Brain microvascular endothelial cell (primary cell): ENCODE data around the gene SLFN12.

Experiments
- DNase-seq: peaks from one replicate; pipeline ENCODE4 v3.0.0-alpha.2; 2020
- H3K27ac ChIP-seq: fragments of 250-450 bp; sonication (Bioruptor Pico); 2 replicates; pipeline ENCODE4 v1.5.1; 2020; ENCODE audit warnings: mild to moderate bottlenecking, moderate library complexity
- H3K27me3 ChIP-seq: fragments of 250-450 bp; sonication (Bioruptor Pico); replicated peaks from 2 replicates; pipeline ENCODE4 v1.5.1; 2020; ENCODE audit warnings: mild to moderate bottlenecking
- H3K36me3 ChIP-seq: fragments of 250-450 bp; sonication (Bioruptor Pico); replicated peaks from 2 replicates; pipeline ENCODE4 v1.5.1; 2020; ENCODE audit warnings: mild to moderate bottlenecking
- H3K4me3 ChIP-seq: 2 replicates; pipeline ENCODE4 v1.5.1; 2011; ENCODE audit warnings: low read depth, mild to moderate bottlenecking, control low read depth, low read length, moderate library complexity
- in situ Hi-C: cut with HindIII; loops from 2 replicates; pipeline ENCODE4 v1.10.0; 2017; ENCODE audit warnings: low sequenced_read_pairs, low pct_ligation_motif_present
- TF ChIP-seq, protein P1 (sequence below): IDR thresholded peaks from 2 replicates; pipeline ENCODE4 v1.5.1; 2011; ENCODE audit warnings: low read depth, mild to moderate bottlenecking, moderate library complexity, low read length, control low read depth, inconsistent platforms; ENCODE audit errors: missing control alignments

The SLFN12 gene

DNA sequence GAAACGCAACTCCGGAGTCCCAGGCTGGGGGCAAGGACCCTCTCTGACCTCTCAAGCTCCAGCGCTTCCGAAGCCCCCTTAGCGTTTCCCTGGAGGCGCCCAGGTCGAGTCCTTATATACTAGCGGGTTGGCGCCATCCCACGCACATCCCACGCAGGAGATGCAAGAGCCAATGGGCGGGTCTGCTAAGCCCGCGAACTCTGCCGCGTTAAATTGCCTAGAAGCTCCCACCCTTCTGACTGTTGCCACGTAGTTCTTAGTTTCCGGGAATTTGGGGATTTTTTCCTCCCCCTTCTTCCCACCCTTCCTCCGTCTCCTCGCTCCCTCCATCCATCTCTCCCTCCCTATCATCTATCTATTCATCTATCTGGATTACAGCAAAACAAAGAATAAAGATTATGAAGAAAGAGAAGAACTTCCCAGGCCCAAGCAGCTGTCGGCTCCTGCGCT is 58.7 kb downstream of the SLFN12 start, which contains the start of gene SLFN11:
TSS of gene SLFN11 (minus strand) at position 88 of the 450 bp plus-strand sequence. CDS start 9,814 bp downstream, outside the sequence.
- Histone ChIP-seq H3K4me3 (peak within 1 kb of the TSS; percentile 71), H3K27ac (peak within 1 kb of the TSS; percentile 46), H3K27me3 (peaks cover 13% of the 10 kb centered on the region), H3K36me3 (no peaks in the 10 kb centered on the region)
- in situ Hi-C loops, result no loop called here
- TF ChIP-seq, protein P1, sequence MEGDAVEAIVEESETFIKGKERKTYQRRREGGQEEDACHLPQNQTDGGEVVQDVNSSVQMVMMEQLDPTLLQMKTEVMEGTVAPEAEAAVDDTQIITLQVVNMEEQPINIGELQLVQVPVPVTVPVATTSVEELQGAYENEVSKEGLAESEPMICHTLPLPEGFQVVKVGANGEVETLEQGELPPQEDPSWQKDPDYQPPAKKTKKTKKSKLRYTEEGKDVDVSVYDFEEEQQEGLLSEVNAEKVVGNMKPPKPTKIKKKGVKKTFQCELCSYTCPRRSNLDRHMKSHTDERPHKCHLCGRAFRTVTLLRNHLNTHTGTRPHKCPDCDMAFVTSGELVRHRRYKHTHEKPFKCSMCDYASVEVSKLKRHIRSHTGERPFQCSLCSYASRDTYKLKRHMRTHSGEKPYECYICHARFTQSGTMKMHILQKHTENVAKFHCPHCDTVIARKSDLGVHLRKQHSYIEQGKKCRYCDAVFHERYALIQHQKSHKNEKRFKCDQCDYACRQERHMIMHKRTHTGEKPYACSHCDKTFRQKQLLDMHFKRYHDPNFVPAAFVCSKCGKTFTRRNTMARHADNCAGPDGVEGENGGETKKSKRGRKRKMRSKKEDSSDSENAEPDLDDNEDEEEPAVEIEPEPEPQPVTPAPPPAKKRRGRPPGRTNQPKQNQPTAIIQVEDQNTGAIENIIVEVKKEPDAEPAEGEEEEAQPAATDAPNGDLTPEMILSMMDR, result no peak
- peak; percentile 52 for DNase-seq

DNA sequence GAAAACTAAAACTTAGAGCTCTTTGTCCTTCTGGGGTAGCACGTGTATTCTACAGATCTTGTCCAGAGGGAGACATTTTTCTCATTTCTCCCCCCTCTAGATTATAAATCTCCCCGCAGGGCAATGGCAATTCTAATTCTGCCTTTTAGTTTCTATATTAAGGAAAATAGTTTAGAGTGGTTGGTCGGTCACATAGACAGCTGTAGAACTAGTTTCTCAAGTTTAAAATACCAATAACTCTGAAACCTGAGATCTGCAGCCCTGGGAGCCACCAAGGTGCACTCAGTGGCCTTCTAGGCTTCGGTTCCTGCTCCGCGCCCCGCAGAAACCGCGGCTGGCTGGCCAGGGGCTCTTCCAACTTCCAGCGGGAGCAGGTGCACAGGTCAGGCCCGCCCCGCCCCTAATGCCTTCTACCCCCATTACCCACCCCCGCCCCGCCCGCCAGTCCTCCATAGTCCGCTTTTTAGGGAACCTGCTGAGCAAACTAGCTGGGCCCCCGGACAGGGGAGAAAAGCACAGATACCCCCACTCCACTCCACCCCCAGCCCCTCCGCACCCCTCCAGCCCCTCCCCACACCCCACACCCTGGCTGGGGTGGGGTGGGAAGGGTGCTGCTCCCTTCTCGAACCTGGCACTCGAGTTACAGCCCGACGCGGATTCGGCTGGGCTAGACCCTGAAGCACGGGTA is 59.3 kb downstream of the SLFN12 start:
- Histone ChIP-seq H3K4me3 (peak overlapping the region; percentile 71), H3K27me3 (peaks cover 13% of the 10 kb centered on the region), H3K36me3 (no peaks in the 10 kb centered on the region), H3K27ac (peak overlapping the region; percentile 46)
- TF ChIP-seq, protein P1, result no peak
- no peak for DNase-seq
- in situ Hi-C loops, result no loop called here

DNA sequence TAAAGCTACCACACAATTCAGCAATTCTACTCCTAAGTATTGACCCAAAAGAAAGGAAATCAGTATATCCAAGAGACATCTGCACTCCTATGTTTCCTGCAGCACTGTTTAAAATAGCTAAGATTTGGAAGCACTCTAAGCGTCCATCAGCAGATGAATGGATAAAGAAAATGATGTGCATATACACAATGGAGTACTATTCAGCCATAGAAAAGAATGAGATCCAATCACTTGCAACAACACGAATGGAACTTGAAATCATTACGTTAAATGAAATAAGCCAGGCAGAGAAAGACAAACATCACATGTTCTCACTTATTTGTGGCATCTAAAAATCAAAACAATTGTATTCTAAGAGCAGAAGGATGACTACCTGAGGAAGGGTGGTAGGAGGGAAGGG is 60.4 kb downstream of the SLFN12 start:
- H3K36me3 ChIP-seq, result no peaks in the 10 kb centered on the region
- in situ Hi-C loops, result no loop called here
- H3K27ac ChIP-seq, result no peak overlapping the region
- TF ChIP-seq, protein P1, result no peak
- H3K27me3 ChIP-seq, result peaks cover 13% of the 10 kb centered on the region
- H3K4me3 ChIP-seq, result no peak overlapping the region
- DNase-seq, result no peak

DNA sequence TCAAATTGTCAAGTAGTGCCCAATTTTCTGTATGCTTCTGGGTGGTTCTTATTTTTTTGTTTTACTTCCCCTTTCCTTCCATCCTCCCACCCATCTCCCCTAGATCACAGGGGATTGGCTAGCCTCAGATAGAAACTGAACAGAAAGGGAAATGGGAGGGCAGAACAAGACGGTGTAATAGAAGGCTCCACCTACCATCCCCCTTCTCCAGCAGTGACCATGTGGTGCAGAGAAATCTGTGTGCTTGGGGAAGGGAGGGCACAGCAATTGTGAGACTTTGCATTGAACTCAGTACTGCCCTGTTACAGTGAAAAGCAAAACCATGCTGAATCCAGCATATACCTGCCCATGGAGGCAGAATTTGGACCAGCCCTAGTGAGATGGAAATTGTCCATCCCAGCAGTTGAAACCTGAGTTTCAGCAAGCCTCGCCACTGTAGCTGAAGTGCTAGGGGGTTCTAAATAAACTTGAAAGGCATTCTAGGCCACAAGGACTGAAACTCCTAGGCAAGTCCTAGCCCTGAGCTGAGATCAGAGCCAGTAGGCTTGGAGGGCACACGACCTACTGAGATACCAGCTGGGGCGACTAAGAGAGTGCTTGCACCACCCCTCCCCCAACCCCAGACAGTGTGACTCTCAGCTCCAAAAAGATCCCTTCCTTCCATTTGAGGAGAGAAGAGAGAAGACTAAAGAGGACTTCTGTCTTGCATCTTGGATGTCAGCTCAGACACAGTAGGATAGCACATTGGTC is 64.0 kb downstream of the SLFN12 start:
- H3K36me3 ChIP-seq, result no peaks in the 10 kb centered on the region
- no peak for DNase-seq
- in situ Hi-C loops, result no loop called here
- TF ChIP-seq, protein P1, result no peak
- no peak overlapping the region for H3K27ac ChIP-seq
- no peak overlapping the region for H3K4me3 ChIP-seq
- peaks cover 10% of the 10 kb centered on the region for H3K27me3 ChIP-seq

DNA sequence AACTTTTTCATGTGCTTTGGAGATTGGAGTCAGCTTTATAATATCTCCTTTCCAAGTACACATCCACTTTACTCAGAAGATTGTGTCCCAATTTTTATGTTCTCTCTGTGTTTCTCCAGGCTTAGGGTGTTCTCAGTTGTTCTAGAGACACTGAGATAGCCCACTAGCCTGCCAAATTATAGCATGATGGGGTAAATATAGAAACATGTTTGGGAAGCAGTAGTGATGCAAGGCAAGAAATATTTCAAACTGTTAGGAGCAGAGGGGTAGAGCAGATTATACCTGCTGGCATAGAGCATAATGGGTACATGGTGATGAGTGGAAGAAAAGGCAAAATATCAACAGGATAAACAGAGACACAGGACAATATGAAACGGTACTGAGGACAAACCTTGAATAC is 71.3 kb downstream of the SLFN12 start:
- Histone ChIP-seq H3K27me3 (no peaks in the 10 kb centered on the region), H3K4me3 (no peak overlapping the region), H3K36me3 (no peaks in the 10 kb centered on the region), H3K27ac (no peak overlapping the region)
- no peak for DNase-seq
- in situ Hi-C loops, result no loop called here
- TF ChIP-seq, protein P1, result no peak
